ENCODE data around the gene TNFAIP2.
A peak's percentile ranks its signal among the peaks of the same experiment; 100 is the strongest.
"Not testable (repeated sequence)": the region's sequence is repeated elsewhere in the genome, so short reads cannot be mapped to it uniquely, and the experiment has no call there.

TNFAIP2 gene

DNA sequence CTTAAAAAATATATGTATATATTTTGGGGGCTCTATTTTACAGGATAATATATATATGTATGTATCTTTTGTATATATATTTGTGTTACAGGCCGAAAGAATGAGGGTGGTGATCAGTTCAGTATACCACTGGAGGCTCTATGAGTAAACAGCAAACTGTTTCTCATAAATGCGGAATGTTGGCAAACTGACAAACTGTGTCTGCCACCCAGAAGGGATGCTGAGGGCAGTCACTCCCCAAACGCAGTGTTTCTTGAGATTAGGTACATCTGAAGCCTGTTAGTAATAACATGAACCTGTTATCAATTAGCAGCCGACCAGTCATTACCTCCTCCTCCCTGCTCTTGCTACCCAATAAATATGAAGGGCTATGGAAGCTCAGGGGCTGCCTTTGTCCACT is 20.8 kb downstream of the TNFAIP2 start:
- no peak for DNase-seq (ENCODE audit: low read depth)
- TF ChIP-seq, protein P1, sequence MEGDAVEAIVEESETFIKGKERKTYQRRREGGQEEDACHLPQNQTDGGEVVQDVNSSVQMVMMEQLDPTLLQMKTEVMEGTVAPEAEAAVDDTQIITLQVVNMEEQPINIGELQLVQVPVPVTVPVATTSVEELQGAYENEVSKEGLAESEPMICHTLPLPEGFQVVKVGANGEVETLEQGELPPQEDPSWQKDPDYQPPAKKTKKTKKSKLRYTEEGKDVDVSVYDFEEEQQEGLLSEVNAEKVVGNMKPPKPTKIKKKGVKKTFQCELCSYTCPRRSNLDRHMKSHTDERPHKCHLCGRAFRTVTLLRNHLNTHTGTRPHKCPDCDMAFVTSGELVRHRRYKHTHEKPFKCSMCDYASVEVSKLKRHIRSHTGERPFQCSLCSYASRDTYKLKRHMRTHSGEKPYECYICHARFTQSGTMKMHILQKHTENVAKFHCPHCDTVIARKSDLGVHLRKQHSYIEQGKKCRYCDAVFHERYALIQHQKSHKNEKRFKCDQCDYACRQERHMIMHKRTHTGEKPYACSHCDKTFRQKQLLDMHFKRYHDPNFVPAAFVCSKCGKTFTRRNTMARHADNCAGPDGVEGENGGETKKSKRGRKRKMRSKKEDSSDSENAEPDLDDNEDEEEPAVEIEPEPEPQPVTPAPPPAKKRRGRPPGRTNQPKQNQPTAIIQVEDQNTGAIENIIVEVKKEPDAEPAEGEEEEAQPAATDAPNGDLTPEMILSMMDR (IDR thresholded peaks at IDR 0.05; ENCODE audit: control insufficient read depth, extremely low read depth, insufficient read depth), result no peak
- H3K4me3 ChIP-seq (ENCODE audit: low read depth, low read length), result no peak overlapping the region

DNA sequence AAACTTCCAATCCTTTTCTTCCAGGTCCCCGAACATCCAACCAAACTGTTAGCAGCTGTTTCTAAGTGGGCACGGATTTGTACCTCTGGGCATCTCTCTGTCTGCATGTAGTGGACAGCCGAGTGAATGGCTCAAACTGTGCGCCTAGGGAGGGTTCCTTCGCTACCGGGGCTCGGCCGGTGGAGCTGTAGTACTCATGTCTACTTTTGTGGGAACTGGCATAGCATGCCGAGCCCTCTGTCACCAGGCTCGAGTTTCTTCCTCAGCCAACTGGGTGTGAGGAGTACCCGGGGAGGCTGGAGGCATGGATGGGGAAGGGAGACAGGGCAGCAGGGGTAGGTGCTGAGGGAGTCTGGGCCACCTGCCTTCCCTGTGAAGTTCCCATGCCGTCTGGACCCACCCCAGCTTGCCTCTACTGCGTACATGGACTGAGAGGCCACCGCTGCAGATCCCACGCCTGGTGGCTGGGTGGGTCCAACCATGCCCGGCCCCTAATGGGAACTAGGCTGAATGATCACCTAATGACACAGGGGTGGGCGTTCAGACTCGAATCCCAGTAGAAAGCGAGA is 23.0 kb downstream of the TNFAIP2 start:
- no peak for DNase-seq (ENCODE audit: low read depth)
- H3K4me3 ChIP-seq (ENCODE audit: low read depth, low read length), result no peak overlapping the region
- TF ChIP-seq, protein P1 (IDR thresholded peaks at IDR 0.05; ENCODE audit: control insufficient read depth, extremely low read depth, insufficient read depth), result no peak

DNA sequence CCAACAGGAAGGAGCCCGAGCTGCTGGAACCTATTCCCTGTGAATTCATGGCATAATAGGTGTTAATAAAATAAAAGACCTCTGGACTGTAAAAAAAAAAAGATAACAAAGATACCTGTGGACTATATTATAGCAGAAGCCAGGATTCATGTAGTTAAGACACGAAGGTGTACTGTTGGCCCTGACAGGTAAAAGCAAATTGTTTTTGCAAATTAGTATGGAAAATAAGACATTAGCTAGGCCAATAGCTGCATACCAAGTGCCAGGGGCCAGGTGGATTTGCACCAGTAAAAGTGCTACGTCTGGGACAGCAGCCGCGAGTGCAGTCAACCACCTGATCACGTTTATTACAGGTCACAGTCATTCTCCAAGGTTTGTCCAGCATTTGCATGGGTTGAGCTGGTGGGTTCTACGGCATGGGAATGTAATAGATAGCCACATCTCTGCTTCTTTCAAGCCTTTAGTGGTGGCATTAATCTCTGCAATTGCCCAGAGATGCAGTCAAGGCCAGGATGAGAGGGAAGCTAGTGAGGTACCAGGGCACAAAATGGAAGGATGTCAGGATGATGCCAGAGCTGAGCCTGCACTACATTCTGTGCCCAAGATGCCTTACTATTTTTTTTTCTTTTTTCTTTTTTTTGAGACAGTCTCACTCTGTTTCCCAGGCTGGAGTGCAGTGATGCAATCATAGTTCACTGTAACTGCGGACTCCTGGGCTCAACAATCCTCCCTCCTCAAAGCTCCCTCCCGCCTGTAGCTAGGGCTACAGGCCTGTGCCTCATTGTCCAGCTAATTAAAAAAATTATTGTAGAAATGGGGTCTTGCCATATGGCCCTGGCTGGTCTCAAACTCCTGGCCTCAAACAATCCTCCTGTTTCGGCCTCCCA is 26.3 kb downstream of the TNFAIP2 start:
- DNase-seq (ENCODE audit: low read depth), result no peak
- H3K4me3 ChIP-seq (ENCODE audit: low read depth, low read length), result no peak overlapping the region
- TF ChIP-seq, protein P1 (IDR thresholded peaks at IDR 0.05; ENCODE audit: control insufficient read depth, extremely low read depth, insufficient read depth), result no peak

DNA sequence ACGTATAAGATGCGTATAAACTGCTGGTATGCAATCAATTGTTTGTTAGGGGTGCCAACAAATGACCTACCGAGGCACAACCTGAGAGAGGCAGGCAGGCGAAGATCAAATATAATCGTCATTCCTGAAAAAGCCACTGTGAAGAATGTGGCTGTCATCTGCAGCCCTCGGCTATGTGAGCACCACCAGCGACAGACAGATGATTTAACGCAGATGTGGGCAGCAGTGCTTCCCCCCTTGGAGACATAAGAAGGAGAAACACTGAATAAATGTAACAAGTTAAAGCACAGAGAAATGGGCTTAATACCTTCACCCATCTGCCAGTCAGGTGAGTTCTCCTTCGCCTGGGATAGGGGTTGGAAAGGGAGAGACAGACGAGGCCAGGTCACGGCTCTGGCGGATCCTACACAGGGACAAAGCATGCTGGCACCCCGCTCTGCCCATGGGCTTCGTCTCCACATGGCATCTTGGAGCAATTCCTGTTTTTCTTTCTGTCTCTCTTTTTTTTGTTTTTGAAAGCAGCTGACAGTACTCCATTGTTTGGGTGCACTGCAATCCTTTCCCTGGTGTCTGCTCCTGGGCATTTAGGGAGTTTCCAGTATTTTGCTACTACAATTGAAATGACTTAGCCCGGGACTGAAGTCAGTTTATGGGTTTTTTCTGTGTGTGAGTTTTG is 28.1 kb downstream of the TNFAIP2 start:
- TF ChIP-seq, protein P1 (IDR thresholded peaks at IDR 0.05; ENCODE audit: control insufficient read depth, extremely low read depth, insufficient read depth), result no peak
- no peak for DNase-seq (ENCODE audit: low read depth)
- H3K4me3 ChIP-seq (ENCODE audit: low read depth, low read length), result no peak overlapping the region

DNA sequence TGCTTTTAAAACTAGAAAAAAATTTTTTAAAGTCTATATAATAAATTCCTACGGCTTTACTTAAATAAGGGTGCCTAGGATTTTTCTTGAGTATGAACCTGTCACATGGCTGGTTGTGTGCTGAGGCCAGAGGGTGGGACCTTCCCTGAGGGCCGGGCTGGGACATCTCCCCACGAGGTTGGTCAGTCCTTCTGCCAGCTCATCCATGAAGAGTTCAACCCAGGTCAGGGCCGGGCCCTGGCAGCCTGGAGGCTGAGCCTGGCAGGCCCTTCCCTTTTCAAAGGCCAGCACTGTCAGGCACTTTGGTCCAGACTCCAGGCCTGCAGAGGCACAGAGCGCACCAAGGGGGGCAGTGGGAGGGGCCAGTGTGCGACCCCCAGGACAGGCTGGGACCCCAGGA is 31.7 kb downstream of the TNFAIP2 start:
- no peak overlapping the region for H3K4me3 ChIP-seq (ENCODE audit: low read depth, low read length)
- peak; percentile 91 for DNase-seq (ENCODE audit: low read depth)
- TF ChIP-seq, protein P1 (IDR thresholded peaks at IDR 0.05; ENCODE audit: control insufficient read depth, extremely low read depth, insufficient read depth), result no peak

DNA sequence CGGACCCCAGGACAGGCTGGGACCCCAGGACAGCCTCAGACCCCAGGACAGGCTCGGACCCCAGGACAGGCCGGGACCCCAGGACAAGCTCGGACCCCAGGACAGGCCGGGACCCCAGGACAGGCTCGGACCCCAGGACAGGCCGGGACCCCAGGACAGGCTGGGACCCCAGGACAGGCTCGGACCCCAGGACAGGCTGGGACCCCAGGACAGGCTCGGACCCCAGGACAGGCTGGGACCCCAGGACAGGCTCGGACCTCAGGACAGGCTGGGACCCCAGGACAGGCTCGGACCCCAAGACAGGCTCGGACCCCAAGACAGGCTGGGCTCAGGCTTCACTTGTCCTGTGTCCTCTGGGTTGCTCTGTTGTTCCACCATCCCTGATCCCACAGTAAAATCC is 32.2 kb downstream of the TNFAIP2 start:
- DNase-seq (ENCODE audit: low read depth); H3K4me3 ChIP-seq (ENCODE audit: low read depth, low read length): not testable (repeated sequence)

DNA sequence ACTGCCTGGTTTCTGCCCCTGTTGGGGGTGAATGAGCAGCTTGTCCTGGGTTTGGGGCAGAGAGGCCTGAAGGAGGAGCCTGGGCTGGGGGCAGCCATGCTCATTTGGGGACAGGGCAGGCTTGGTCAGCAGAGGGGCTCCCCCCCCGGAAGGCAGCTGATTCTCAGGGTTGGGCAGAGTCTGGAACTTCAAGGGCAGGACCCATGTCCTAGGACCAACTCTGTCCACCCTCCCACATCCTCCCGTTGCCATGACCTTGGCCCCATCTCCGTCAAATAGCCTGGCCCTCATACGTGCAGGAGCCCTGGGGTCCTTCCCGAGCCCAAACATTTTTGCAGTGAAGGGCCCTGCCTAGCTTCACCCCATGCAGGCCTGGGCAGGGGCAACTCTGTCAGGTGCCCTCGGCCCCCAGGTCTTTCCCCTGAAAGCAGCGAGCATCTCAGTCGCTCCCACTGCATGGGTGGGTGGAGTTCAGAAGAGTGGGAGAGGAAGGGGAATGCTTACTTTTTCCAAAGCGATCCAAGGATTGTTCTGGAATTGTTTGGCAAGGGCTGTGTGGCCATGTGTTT is 32.6 kb downstream of the TNFAIP2 start:
- no peak for DNase-seq (ENCODE audit: low read depth)
- TF ChIP-seq, protein P1 (IDR thresholded peaks at IDR 0.05; ENCODE audit: control insufficient read depth, extremely low read depth, insufficient read depth), result no peak
- no peak overlapping the region for H3K4me3 ChIP-seq (ENCODE audit: low read depth, low read length)
